B cell (primary cell): ENCODE results near the gene XPNPEP2.

Source experiments
- CTCF ChIP-seq: fragments of 200-600 bp; IDR thresholded peaks from one replicate; pipeline ENCODE4 v1.8.0; 2022; ENCODE audit warnings: antibody characterized with exemption, mild to moderate bottlenecking
- EZH2 ChIP-seq: IDR thresholded peaks from 2 replicates; pipeline ENCODE4 v1.6.1; 2012; ENCODE audit warnings: borderline replicate concordance, low read depth, mild to moderate bottlenecking, moderate library complexity, low read length; ENCODE audit not compliant: insufficient read depth, poor library complexity, severe bottlenecking

- TF ChIP-seq CTCF (no peak), EZH2 (no peak)
Measured at GRCh38 chrX:129736491-129736890, 2.3 kb upstream of the XPNPEP2 start.
